Measurements from ENCODE around the gene FBLN5.

DNA sequence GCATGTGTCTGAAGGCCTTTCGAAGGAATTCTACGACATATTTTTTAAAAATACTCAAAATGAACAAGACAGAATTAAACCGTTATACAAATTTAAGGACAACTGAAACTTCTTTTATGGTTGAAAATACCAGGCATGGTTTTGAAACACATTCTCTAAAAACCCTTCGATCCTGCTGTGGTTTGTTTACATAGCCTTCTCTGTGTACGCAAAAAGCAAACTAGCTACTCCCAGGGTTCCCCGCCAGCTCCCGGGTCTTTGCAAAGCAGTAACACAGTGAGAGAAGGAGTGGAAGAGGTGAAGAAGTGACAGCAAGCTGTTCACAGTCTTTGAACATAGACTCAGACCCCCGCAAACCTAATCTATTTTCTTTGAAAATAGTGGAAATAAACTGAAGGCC, 77.9 kb downstream of the FBLN5 start:
- TF ChIP-seq CTCF (IDR thresholded peaks at IDR 0.05) (no peak), POLR2A (IDR thresholded peaks at IDR 0.05) (no peak)

Data from right lobe of liver (tissue), 4 donors.